GM21723 (cell line): Measurements from ENCODE around the gene RIN3.

Experiments
- ATAC-seq: cut with Tn5 transposase; IDR thresholded peaks from one replicate; pipeline ENCODE4 v1.9.1; 2021; ENCODE audit warnings: mild to moderate bottlenecking, moderate library complexity; ENCODE audit not compliant: unreplicated experiment

Gene RIN3

GRCh38 chr14:92552066-92552465, 38.5 kb downstream of the RIN3 start:
- ATAC-seq: no peak

GRCh38 chr14:92553438-92553837, 39.9 kb downstream of the RIN3 start:
- ATAC-seq: no peak

- no peak for ATAC-seq
Measured at GRCh38 chr14:92555465-92556111, 42.0 kb downstream of the RIN3 start.

- no peak for ATAC-seq
Measured at GRCh38 chr14:92556255-92556741, 42.7 kb downstream of the RIN3 start.

- ATAC-seq: no peak
Measured at GRCh38 chr14:92556863-92557543, 43.4 kb downstream of the RIN3 start.

- ATAC-seq: no peak
Measured at GRCh38 chr14:92557544-92557912, 43.9 kb downstream of the RIN3 start.

GRCh38 chr14:92558319-92558718, 44.7 kb downstream of the RIN3 start:
- ATAC-seq: no peak

GRCh38 chr14:92559486-92559885, 45.9 kb downstream of the RIN3 start:
- ATAC-seq: no peak

GRCh38 chr14:92560106-92560865, 46.7 kb downstream of the RIN3 start:
- no peak for ATAC-seq

- ATAC-seq: no peak
Measured at GRCh38 chr14:92561906-92562479, 48.4 kb downstream of the RIN3 start.

- peak; percentile 82 for ATAC-seq
Measured at GRCh38 chr14:92563359-92563758, 49.8 kb downstream of the RIN3 start.

- no peak for ATAC-seq
Measured at GRCh38 chr14:92563765-92564285, 50.2 kb downstream of the RIN3 start.

GRCh38 chr14:92564344-92565039, 50.9 kb downstream of the RIN3 start:
- ATAC-seq: no peak

GRCh38 chr14:92565040-92565717, 51.6 kb downstream of the RIN3 start:
- no peak for ATAC-seq

- no peak for ATAC-seq
Measured at GRCh38 chr14:92565718-92566115, 52.1 kb downstream of the RIN3 start.

- ATAC-seq: no peak
Measured at GRCh38 chr14:92567173-92567725, 53.7 kb downstream of the RIN3 start.

- ATAC-seq: peak; percentile 86
Measured at GRCh38 chr14:92568621-92569479, 55.3 kb downstream of the RIN3 start.

- no peak for ATAC-seq
Measured at GRCh38 chr14:92570674-92571262, 57.2 kb downstream of the RIN3 start.
